GM21515 (cell line): ENCODE measurements around the gene LUC7L3.

Experiments
- ATAC-seq: cut with Tn5 transposase; IDR thresholded peaks from one replicate; pipeline ENCODE4 v1.9.1; 2021; ENCODE audit not compliant: unreplicated experiment

The LUC7L3 gene

DNA sequence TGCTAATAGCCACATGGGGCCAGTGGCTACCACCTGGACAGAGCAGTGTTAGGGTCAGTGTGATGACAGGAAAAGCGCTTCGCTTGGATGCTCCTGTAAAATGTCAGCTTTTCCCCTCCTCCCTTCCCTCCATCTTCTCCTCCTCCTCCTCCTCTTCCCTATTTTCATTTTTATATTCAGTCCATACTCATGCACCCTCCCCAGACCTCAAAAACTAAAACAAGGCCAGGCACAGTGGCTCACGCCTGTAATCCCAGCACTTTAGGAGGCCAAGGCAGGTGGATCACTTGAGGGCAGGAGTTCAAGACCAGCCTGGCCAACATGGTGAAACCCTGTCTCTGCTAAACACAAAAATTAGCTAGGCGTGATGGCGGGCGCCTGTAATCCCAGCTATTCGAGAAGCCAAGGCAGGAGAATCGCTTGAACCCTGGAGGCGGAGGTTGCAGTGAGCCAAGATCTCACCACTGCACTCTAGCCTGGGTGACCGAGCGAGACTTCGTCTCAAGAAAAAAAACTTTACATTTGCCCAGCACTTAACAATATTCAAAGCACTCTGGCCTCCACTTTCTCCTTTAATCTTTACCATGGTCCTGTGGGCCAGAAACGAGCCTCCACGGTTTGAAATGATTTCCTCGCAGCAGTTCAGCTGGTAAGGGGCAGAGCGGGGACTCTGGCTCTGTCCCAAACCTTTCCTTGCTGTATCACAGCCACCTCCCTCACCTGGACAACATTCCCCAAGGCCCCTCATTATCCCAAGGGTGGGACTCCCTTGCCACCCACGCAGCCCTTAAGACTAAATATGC is 33.5 kb upstream of the LUC7L3 start:
- ATAC-seq: no peak

GRCh38 chr17:50686494-50687199 is 32.8 kb upstream of the LUC7L3 start:
- ATAC-seq: no peak

GRCh38 chr17:50687200-50688066 is 32.0 kb upstream of the LUC7L3 start:
- ATAC-seq: no peak

GRCh38 chr17:50688245-50688644 is 31.2 kb upstream of the LUC7L3 start:
- ATAC-seq: no peak

GRCh38 chr17:50689251-50689650 is 30.2 kb upstream of the LUC7L3 start:
- ATAC-seq: no peak

GRCh38 chr17:50689956-50690886 is 29.2 kb upstream of the LUC7L3 start:
- no peak for ATAC-seq

DNA sequence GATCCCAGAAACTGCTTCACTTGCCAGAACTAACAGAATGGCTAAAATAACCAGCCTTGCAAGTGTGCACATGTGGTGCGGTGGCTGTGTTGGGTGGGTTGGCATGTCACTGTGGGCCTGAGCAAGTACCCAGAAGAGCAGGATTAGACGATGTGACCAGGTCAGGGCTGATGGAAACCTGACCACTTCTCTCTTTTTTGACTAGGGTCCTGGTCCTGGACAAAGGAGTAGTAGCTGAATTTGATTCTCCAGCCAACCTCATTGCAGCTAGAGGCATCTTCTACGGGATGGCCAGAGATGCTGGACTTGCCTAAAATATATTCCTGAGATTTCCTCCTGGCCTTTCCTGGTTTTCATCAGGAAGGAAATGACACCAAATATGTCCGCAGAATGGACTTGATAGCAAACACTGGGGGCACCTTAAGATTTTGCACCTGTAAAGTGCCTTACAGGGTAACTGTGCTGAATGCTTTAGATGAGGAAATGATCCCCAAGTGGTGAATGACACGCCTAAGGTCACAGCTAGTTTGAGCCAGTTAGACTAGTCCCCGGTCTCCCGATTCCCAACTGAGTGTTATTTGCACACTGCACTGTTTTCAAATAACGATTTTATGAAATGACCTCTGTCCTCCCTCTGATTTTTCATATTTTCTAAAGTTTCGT is 28.4 kb upstream of the LUC7L3 start:
- no peak for ATAC-seq

DNA sequence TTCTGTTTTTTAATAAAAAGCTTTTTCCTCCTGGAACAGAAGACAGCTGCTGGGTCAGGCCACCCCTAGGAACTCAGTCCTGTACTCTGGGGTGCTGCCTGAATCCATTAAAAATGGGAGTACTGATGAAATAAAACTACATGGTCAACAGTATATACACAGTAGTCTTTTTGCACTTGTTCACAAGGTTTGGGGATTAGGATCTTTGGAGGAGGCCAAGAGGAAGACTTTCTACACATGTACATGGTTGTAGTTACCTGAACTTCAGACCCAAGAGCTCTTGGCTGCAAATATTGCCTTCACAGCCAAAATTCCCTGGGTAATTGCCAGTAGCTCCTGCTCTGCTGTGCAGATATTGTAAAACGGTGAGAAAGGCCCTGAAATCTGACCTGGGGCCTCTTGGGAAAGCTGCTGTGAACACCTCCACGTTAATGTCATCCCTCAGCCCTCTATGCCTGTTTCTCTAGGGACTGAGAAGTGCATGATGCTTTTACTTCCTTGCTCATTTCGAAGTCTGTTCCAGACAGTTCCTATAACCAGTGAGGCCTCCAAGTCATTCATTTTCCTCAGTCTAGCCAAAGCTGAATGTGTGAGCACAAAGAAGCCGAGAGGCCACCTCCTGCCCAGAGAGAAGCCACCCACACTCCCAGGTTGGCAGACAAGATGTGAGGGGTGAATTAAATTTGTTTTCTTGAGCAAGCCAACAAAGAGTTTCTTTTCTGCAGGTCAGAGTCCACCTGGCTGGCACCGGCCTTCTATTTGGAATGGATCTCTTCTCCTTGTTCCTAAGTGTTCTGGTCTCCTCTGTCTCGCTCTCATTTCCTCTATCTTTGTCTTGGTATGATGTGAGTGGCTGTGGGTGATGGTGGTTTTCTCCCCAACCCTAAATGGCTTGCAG is 27.6 kb upstream of the LUC7L3 start:
- ATAC-seq: no peak

DNA sequence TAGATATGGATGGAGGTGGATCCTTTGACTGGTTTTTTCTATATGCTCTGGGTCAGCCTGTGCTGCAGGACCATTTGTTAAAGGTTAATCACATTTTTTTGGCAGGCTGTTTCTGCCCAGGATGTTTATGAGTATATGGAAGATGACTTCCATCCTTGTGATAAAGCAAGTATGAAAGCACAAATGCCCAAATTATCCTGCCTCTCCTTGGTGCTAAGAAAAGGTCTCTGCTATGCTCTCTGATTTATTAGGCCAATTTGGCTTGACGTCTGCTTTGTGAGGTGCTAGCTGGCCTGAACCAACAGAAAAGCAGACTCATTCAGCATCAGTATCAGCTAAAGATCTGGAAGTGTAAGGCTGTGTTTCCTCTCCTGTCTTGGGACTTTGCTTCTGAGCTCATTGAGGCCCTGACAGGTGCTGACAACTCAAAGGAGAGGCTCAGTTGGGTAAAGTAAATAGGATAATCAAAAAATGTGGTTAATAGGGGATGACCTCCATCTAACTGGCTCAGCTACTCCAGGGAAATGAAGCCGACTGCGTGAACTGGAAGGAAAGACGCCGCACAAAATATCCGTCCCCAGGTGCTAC is 26.9 kb upstream of the LUC7L3 start:
- ATAC-seq: no peak

- ATAC-seq: no peak
Observed at GRCh38 chr17:50693036-50693682, 26.2 kb upstream of the LUC7L3 start.

- ATAC-seq: no peak
Observed at GRCh38 chr17:50696365-50696879, 23.0 kb upstream of the LUC7L3 start.

GRCh38 chr17:50697062-50697461 is 22.3 kb upstream of the LUC7L3 start:
- ATAC-seq: no peak

GRCh38 chr17:50697663-50698272 is 21.6 kb upstream of the LUC7L3 start:
- no peak for ATAC-seq

DNA sequence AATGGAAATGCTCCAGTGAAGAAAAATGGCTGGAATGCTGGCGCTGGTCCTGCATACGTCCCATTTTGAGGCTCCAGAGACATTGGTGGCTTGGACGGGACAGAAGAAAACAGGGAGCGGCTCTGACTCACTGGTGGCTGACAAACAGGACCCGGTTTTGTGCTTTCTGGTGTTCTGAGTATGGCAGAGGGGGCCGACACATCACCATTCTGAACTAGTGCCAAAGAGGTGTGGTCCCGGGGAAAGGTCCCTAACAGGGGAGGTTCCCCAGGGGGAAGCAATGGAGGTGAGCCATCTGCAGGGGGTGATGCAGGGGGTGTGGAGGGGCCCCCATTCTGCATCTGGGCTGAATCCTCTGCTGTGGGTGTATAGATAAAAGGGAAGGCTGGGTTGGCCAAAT is 20.0 kb upstream of the LUC7L3 start:
- no peak for ATAC-seq

- no peak for ATAC-seq
Observed at GRCh38 chr17:50703162-50703561, 16.2 kb upstream of the LUC7L3 start.

DNA sequence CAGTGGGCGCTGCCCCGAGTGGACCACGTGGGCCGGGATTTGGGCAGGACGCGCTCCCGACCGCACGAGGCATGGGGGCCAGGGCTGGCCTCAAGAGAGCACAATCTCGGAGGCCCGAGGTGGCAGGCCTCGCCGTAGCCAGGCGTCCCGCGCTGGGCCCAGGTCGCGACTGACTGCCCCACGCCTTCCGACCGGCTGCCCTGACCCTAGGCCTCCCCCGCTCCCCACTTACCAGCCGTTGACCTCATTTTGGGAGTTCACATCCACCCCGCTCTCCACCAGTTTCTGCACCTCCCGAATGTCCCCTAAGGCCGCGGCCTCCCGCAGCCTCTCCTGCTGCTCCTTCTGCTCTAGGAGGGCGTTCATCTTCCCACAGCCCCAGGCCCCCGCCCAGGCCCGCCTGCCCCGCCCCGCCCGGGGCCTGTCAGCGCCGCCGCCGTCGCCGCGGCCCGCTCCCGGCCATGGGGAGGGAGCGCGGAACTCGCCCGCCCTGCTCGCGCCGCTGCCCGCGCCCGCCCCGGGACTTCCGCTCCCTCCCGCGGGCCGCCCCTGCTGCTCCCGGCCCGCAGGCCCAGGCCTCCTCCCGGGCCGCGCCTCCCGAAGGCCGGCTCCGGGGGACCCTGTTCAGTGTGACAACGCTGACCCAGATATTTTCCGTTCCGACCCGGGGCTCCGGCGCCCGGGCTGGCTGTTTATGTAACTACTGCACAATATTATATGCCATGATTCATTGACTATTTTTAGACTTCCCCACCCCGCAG is 11.9 kb upstream of the LUC7L3 start, which contains the start of gene ANKRD40:
Gene ANKRD40, minus strand, starts transcription at position 626 of the 761 bp plus-strand sequence. Its CDS starts 260 bp downstream, at position 366.
- ATAC-seq: peak; percentile 78
